ENCODE measurements around the gene SPDYE4.

GRCh38 chr17:8793649-8794048 lies 35.3 kb upstream of the SPDYE4 start:
- no peak for TF ChIP-seq USF1 (CRISPR knock-in tag; IDR thresholded peaks at IDR 0.05)
- TF ChIP-seq, protein P1, sequence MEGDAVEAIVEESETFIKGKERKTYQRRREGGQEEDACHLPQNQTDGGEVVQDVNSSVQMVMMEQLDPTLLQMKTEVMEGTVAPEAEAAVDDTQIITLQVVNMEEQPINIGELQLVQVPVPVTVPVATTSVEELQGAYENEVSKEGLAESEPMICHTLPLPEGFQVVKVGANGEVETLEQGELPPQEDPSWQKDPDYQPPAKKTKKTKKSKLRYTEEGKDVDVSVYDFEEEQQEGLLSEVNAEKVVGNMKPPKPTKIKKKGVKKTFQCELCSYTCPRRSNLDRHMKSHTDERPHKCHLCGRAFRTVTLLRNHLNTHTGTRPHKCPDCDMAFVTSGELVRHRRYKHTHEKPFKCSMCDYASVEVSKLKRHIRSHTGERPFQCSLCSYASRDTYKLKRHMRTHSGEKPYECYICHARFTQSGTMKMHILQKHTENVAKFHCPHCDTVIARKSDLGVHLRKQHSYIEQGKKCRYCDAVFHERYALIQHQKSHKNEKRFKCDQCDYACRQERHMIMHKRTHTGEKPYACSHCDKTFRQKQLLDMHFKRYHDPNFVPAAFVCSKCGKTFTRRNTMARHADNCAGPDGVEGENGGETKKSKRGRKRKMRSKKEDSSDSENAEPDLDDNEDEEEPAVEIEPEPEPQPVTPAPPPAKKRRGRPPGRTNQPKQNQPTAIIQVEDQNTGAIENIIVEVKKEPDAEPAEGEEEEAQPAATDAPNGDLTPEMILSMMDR (IDR thresholded peaks at IDR 0.05), result no peak
- TF ChIP-seq, protein P2, sequence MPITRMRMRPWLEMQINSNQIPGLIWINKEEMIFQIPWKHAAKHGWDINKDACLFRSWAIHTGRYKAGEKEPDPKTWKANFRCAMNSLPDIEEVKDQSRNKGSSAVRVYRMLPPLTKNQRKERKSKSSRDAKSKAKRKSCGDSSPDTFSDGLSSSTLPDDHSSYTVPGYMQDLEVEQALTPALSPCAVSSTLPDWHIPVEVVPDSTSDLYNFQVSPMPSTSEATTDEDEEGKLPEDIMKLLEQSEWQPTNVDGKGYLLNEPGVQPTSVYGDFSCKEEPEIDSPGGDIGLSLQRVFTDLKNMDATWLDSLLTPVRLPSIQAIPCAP (CRISPR knock-in tag; IDR thresholded peaks at IDR 0.05), result no peak
- no peak for TF ChIP-seq ZNF121 (CRISPR knock-in tag; IDR thresholded peaks at IDR 0.05)
- no peak for TF ChIP-seq ZNF423 (CRISPR knock-in tag; IDR thresholded peaks at IDR 0.05)
- TF ChIP-seq NR2C2 (CRISPR knock-in tag; IDR thresholded peaks at IDR 0.05), result no peak
- no peak for TF ChIP-seq E2F1 (CRISPR knock-in tag; IDR thresholded peaks at IDR 0.05)
- no peak for TF ChIP-seq JUN (CRISPR knock-in tag; IDR thresholded peaks at IDR 0.05)
- TF ChIP-seq ATF3 (CRISPR knock-in tag; conservative IDR thresholded peaks at IDR 0.05), result no peak
- TF ChIP-seq, protein P3, sequence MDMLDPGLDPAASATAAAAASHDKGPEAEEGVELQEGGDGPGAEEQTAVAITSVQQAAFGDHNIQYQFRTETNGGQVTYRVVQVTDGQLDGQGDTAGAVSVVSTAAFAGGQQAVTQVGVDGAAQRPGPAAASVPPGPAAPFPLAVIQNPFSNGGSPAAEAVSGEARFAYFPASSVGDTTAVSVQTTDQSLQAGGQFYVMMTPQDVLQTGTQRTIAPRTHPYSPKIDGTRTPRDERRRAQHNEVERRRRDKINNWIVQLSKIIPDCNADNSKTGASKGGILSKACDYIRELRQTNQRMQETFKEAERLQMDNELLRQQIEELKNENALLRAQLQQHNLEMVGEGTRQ (CRISPR knock-in tag; IDR thresholded peaks at IDR 0.05), result no peak
- no peak for TF ChIP-seq IRF2 (CRISPR knock-in tag; IDR thresholded peaks at IDR 0.05; ENCODE audit: borderline replicate concordance, low read depth)
- no peak for TF ChIP-seq SOX15 (CRISPR knock-in tag; IDR thresholded peaks at IDR 0.05)

Measured in WTC11 (cell line).